ENCODE results near the gene CHAF1A.

The CHAF1A gene

GRCh38 chr19:4376991-4377781 lies 25.3 kb upstream of the CHAF1A start:
- FAIRE-seq: no peak
- no peak for DNase-seq (ENCODE audit: low spot score)

GRCh38 chr19:4378886-4379285 lies 23.6 kb upstream of the CHAF1A start:
- DNase-seq (ENCODE audit: low spot score) (no peak), FAIRE-seq (no peak)

- DNase-seq (ENCODE audit: low spot score) (peak; percentile 85), FAIRE-seq (peak; percentile 74)
These were observed 22.8 kb upstream of the CHAF1A start for GRCh38 chr19:4379383-4380253.

- no peak for FAIRE-seq
- no peak for DNase-seq (ENCODE audit: low spot score)
These were observed 22.1 kb upstream of the CHAF1A start for GRCh38 chr19:4380254-4380727.

GRCh38 chr19:4385291-4386040 lies 17.0 kb upstream of the CHAF1A start:
- no peak for DNase-seq (ENCODE audit: low spot score)
- FAIRE-seq: no peak

- FAIRE-seq (no peak), DNase-seq (ENCODE audit: low spot score) (no peak)
These were observed 16.2 kb upstream of the CHAF1A start for GRCh38 chr19:4386041-4386782.

- FAIRE-seq (no peak), DNase-seq (ENCODE audit: low spot score) (no peak)
These were observed 13.9 kb upstream of the CHAF1A start for GRCh38 chr19:4388337-4389063.

GRCh38 chr19:4389064-4389375 lies 13.4 kb upstream of the CHAF1A start:
- DNase-seq (ENCODE audit: low spot score) (no peak), FAIRE-seq (no peak)

- FAIRE-seq (no peak), DNase-seq (ENCODE audit: low spot score) (no peak)
These were observed 12.9 kb upstream of the CHAF1A start for GRCh38 chr19:4389511-4390016.

- FAIRE-seq (no peak), DNase-seq (ENCODE audit: low spot score) (no peak)
These were observed 12.3 kb upstream of the CHAF1A start for GRCh38 chr19:4390017-4390566.

GRCh38 chr19:4390567-4391305 lies 11.7 kb upstream of the CHAF1A start:
- FAIRE-seq (no peak), DNase-seq (ENCODE audit: low spot score) (no peak)

- DNase-seq (ENCODE audit: low spot score): no peak
- FAIRE-seq: no peak
These were observed 11.1 kb upstream of the CHAF1A start for GRCh38 chr19:4391306-4391693.

GRCh38 chr19:4391701-4392483 lies 10.5 kb upstream of the CHAF1A start:
- FAIRE-seq (no peak), DNase-seq (ENCODE audit: low spot score) (no peak)

GRCh38 chr19:4393947-4394590 lies 8.4 kb upstream of the CHAF1A start:
- no peak for DNase-seq (ENCODE audit: low spot score)
- FAIRE-seq: no peak

- FAIRE-seq (no peak), DNase-seq (ENCODE audit: low spot score) (no peak)
These were observed 5.3 kb upstream of the CHAF1A start for GRCh38 chr19:4396949-4397783.

- FAIRE-seq (no peak), DNase-seq (ENCODE audit: low spot score) (no peak)
These were observed 2.7 kb upstream of the CHAF1A start for GRCh38 chr19:4399812-4400134.
